HepG2 (cell line): Measurements from ENCODE around the gene TGFBR1. TPM values are rescaled to one million over a fixed set of nuclear protein-coding genes. Genes with fewer than 3 reads are reported as not detected.
A peak's percentile ranks its signal among the peaks of the same experiment; 100 is the strongest.

Experiments used
- DNMT1 ChIP-seq: sonication (generic); formaldehyde crosslinking; IDR thresholded peaks from 2 replicates; pipeline ENCODE4 v1.5.1; 2020; ENCODE audit warnings: mild to moderate bottlenecking, missing genetic modification reagents
- GATAD2A ChIP-seq: IDR thresholded peaks from 2 replicates; pipeline ENCODE4 v1.6.1; 2016
- KLF15 ChIP-seq: sonication (generic); formaldehyde crosslinking; IDR thresholded peaks from 2 replicates; pipeline ENCODE4 v1.8.1; 2023; ENCODE audit warnings: borderline replicate concordance, mild to moderate bottlenecking, inconsistent platforms, missing genetic modification reagents, mixed read lengths
- MTA3 ChIP-seq: sonication (generic); formaldehyde crosslinking; IDR thresholded peaks from 2 replicates; pipeline ENCODE4 v1.4.0; 2020; ENCODE audit warnings: missing genetic modification reagents
- PRPF4 ChIP-seq: fragments of 200-400 bp; formaldehyde crosslinking; IDR thresholded peaks from 2 replicates; pipeline ENCODE4 v1.6.1; 2016; ENCODE audit warnings: low read length, low read depth; ENCODE audit not compliant: poor library complexity, severe bottlenecking
- REL ChIP-seq: sonication (generic); formaldehyde crosslinking; conservative IDR thresholded peaks from 2 replicates; pipeline ENCODE4 v1.8.0; 2022; ENCODE audit warnings: mild to moderate bottlenecking, missing genetic modification reagents, moderate library complexity
- SNRNP70 ChIP-seq: fragments of 200-400 bp; formaldehyde crosslinking; IDR thresholded peaks from 2 replicates; pipeline ENCODE4 v1.6.1; 2017; ENCODE audit warnings: mild to moderate bottlenecking, low read depth, low read length, moderate library complexity
- TBX3 ChIP-seq: fragments of 450-650 bp; IDR thresholded peaks from 2 replicates; pipeline ENCODE4 v1.6.1; 2017; ENCODE audit warnings: antibody characterized with exemption, mild to moderate bottlenecking, inconsistent platforms, borderline replicate concordance
- ZBTB3 ChIP-seq: sonication (generic); formaldehyde crosslinking; IDR thresholded peaks from 2 replicates; pipeline ENCODE4 v1.4.0; 2020; ENCODE audit warnings: low read depth, mild to moderate bottlenecking, moderate library complexity, missing genetic modification reagents, borderline replicate concordance
- ZNF782 ChIP-seq: sonication (generic); formaldehyde crosslinking; IDR thresholded peaks from 2 replicates; pipeline ENCODE4 v1.4.0; 2020; ENCODE audit warnings: missing genetic modification reagents, mild to moderate bottlenecking, borderline replicate concordance
- polyA plus RNA-seq, 8 experiments: library from polyadenylated mRNA; depleted of rRNA in 3 of 8; stranded (reverse) in 7 of 8; unstranded in 1 of 8; fragments of >200 nt; fragmentation: Illumina TruSeq in 4 of 8; extraction: Trizol in 4 of 8; gene quantifications; 2 replicates each; pipeline versions ENCODE4 v1.2.1 to v1.2.3, GENCODE V29; 2011 to 2016; ENCODE audit warnings: low read depth in 4 of 8, missing spikeins in 1 of 8, mixed read lengths in 1 of 8; ENCODE audit not compliant: insufficient read depth in 1 of 8
- total RNA-seq, 5 experiments: library from RNA; depleted of rRNA; stranded (reverse); fragments of >200 nt; fragmentation: Illumina TruSeq; extraction: Trizol; gene quantifications; 2 replicates each; pipeline ENCODE4 v1.2.3, GENCODE V29; 2016; ENCODE audit warnings: low read depth in 1 of 5
- TF ChIP-seq, protein P1 (sequence below): sonication (generic); formaldehyde crosslinking; IDR thresholded peaks from 2 replicates; pipeline ENCODE4 v1.4.0; 2020; ENCODE audit warnings: mild to moderate bottlenecking, low read depth, missing genetic modification reagents
- TF ChIP-seq, protein P2 (sequence below): sonication (generic); formaldehyde crosslinking; IDR thresholded peaks from 2 replicates; pipeline ENCODE4 v1.5.0; 2020; ENCODE audit warnings: mild to moderate bottlenecking, missing genetic modification reagents
- TF ChIP-seq, protein P3 (sequence below): sonication (generic); formaldehyde crosslinking; IDR thresholded peaks from 2 replicates; pipeline ENCODE4 v1.9.0; 2022; ENCODE audit warnings: low read depth, missing genetic modification reagents
- TF ChIP-seq, protein P4 (sequence below): sonication (generic); formaldehyde crosslinking; IDR thresholded peaks from 2 replicates; pipeline ENCODE4 v1.9.0; 2021; ENCODE audit warnings: missing genetic modification reagents, borderline replicate concordance
- TF ChIP-seq, protein P5 (sequence below): sonication (generic); formaldehyde crosslinking; IDR thresholded peaks from 2 replicates; pipeline ENCODE4 v1.5.0; 2020; ENCODE audit warnings: missing genetic modification reagents
- TF ChIP-seq, protein P6 (sequence below): sonication (generic); formaldehyde crosslinking; IDR thresholded peaks from 2 replicates; pipeline ENCODE4 v1.4.0; 2020; ENCODE audit warnings: missing genetic modification reagents

Gene TGFBR1
- total and polyA plus RNA-seq, 2 of the 13 experiments (the other 11 are each of a cell fraction or from before 2014, with no cell fraction given): 16.8 to 23.9 TPM

DNA sequence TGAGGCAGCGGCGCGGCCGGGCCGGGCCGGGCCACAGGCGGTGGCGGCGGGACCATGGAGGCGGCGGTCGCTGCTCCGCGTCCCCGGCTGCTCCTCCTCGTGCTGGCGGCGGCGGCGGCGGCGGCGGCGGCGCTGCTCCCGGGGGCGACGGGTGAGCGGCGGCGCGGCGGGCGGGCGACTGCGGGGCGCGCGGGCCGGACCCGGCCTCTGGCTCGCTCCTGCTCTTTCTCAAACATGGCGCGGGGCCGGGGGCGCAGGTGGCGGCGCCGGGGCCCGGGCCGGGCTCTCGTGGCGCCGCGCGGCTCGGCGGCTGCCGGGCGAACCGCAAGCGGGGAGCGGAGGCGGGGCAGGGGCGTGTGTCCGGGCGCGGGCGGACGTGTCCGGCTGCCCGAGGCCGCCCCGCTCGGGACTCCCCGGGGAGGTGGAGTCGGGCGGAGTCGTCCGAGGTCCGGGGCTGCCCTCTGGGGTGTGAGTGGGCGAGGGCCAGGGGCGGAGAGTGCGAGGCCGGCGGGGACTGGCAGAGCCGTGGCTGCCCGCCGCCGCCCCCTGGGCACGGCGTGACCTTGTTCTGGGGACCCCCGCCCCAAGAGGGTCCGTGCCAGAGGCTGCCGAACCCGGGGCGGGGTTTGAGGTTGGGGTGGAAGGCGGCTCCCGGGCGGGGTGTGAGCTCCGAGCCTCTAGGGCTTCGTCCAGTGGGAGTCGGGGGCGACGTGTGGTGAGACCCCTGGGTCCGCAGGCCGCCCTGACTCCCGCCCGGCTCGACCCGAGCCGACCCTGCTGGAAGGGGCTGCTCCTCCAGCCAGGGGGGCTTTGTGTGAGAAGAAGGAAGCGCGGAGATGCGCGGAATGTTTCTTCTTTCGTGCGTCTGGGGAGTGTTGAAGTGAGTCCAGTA, 485 bp downstream of the TGFBR1 start (continued):
- TF ChIP-seq DNMT1: no peak
- TF ChIP-seq ZBTB3 (CRISPR knock-in tag): no peak
- no peak for TF ChIP-seq TBX3
- TF ChIP-seq, protein P1, sequence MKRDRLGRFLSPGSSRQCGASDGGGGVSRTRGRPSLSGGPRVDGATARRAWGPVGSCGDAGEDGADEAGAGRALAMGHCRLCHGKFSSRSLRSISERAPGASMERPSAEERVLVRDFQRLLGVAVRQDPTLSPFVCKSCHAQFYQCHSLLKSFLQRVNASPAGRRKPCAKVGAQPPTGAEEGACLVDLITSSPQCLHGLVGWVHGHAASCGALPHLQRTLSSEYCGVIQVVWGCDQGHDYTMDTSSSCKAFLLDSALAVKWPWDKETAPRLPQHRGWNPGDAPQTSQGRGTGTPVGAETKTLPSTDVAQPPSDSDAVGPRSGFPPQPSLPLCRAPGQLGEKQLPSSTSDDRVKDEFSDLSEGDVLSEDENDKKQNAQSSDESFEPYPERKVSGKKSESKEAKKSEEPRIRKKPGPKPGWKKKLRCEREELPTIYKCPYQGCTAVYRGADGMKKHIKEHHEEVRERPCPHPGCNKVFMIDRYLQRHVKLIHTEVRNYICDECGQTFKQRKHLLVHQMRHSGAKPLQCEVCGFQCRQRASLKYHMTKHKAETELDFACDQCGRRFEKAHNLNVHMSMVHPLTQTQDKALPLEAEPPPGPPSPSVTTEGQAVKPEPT: no peak
- TF ChIP-seq PRPF4: no peak
- no peak for TF ChIP-seq SNRNP70
- TF ChIP-seq REL (CRISPR knock-in tag): no peak
- TF ChIP-seq GATAD2A (CRISPR knock-in tag): no peak
- no peak for TF ChIP-seq ZNF782 (CRISPR knock-in tag)
- TF ChIP-seq, protein P2, sequence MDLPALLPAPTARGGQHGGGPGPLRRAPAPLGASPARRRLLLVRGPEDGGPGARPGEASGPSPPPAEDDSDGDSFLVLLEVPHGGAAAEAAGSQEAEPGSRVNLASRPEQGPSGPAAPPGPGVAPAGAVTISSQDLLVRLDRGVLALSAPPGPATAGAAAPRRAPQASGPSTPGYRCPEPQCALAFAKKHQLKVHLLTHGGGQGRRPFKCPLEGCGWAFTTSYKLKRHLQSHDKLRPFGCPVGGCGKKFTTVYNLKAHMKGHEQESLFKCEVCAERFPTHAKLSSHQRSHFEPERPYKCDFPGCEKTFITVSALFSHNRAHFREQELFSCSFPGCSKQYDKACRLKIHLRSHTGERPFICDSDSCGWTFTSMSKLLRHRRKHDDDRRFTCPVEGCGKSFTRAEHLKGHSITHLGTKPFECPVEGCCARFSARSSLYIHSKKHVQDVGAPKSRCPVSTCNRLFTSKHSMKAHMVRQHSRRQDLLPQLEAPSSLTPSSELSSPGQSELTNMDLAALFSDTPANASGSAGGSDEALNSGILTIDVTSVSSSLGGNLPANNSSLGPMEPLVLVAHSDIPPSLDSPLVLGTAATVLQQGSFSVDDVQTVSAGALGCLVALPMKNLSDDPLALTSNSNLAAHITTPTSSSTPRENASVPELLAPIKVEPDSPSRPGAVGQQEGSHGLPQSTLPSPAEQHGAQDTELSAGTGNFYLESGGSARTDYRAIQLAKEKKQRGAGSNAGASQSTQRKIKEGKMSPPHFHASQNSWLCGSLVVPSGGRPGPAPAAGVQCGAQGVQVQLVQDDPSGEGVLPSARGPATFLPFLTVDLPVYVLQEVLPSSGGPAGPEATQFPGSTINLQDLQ (CRISPR knock-in tag): no peak
- TF ChIP-seq, protein P3, sequence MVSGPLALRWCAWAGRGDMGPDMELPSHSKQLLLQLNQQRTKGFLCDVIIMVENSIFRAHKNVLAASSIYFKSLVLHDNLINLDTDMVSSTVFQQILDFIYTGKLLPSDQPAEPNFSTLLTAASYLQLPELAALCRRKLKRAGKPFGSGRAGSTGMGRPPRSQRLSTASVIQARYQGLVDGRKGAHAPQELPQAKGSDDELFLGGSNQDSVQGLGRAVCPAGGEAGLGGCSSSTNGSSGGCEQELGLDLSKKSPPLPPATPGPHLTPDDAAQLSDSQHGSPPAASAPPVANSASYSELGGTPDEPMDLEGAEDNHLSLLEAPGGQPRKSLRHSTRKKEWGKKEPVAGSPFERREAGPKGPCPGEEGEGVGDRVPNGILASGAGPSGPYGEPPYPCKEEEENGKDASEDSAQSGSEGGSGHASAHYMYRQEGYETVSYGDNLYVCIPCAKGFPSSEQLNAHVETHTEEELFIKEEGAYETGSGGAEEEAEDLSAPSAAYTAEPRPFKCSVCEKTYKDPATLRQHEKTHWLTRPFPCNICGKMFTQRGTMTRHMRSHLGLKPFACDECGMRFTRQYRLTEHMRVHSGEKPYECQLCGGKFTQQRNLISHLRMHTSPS (CRISPR knock-in tag): peak; percentile 77
- TF ChIP-seq, protein P4, sequence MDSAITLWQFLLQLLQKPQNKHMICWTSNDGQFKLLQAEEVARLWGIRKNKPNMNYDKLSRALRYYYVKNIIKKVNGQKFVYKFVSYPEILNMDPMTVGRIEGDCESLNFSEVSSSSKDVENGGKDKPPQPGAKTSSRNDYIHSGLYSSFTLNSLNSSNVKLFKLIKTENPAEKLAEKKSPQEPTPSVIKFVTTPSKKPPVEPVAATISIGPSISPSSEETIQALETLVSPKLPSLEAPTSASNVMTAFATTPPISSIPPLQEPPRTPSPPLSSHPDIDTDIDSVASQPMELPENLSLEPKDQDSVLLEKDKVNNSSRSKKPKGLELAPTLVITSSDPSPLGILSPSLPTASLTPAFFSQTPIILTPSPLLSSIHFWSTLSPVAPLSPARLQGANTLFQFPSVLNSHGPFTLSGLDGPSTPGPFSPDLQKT (CRISPR knock-in tag): no peak
- TF ChIP-seq, protein P5, sequence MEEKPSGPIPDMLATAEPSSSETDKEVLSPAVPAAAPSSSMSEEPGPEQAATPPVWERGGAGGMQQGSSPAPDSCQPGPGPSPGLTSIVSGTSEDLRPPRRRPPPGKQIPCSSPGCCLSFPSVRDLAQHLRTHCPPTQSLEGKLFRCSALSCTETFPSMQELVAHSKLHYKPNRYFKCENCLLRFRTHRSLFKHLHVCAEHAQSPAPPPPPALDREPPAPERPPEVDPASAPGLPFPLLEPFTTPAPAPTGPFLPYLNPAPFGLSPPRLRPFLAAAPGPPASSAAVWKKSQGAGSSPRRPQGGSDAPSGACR (CRISPR knock-in tag): peak; percentile 65; the same call in 1 of the 2 replicates
- TF ChIP-seq KLF15 (CRISPR knock-in tag): no peak
- TF ChIP-seq MTA3: no peak
- TF ChIP-seq, protein P6, sequence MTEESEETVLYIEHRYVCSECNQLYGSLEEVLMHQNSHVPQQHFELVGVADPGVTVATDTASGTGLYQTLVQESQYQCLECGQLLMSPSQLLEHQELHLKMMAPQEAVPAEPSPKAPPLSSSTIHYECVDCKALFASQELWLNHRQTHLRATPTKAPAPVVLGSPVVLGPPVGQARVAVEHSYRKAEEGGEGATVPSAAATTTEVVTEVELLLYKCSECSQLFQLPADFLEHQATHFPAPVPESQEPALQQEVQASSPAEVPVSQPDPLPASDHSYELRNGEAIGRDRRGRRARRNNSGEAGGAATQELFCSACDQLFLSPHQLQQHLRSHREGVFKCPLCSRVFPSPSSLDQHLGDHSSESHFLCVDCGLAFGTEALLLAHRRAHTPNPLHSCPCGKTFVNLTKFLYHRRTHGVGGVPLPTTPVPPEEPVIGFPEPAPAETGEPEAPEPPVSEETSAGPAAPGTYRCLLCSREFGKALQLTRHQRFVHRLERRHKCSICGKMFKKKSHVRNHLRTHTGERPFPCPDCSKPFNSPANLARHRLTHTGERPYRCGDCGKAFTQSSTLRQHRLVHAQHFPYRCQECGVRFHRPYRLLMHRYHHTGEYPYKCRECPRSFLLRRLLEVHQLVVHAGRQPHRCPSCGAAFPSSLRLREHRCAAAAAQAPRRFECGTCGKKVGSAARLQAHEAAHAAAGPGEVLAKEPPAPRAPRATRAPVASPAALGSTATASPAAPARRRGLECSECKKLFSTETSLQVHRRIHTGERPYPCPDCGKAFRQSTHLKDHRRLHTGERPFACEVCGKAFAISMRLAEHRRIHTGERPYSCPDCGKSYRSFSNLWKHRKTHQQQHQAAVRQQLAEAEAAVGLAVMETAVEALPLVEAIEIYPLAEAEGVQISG (CRISPR knock-in tag): no peak
